Stimulated activated effector memory CD8-positive, alpha-beta T cell treated with anti-CD3 and anti-CD28 coated beads, Interleukin-12 subunit alpha, Interleukin-12 subunit beta, amount 100 ng/mL, for 72 hours (primary cell): ENCODE results near the gene TMEM135.

Experiments used
- ATAC-seq: fragments of 150-1000 bp; cut with Tn5 transposase; 2 replicates; pipeline ENCODE4 v1.10.0; 2021
- DNase-seq, 2 donors: peaks; one replicate each; pipeline ENCODE4 v3.0.0; 2021 to 2022; ENCODE audit warnings: low spot score in 2 of 2
- H3K27ac Mint-ChIP-seq: one replicate; pipeline ENCODE4 v1.8.0; 2022; ENCODE audit warnings: mild to moderate bottlenecking, mixed read lengths
- H3K36me3 Mint-ChIP-seq: one replicate; pipeline ENCODE4 v1.8.0; 2022; ENCODE audit warnings: mild to moderate bottlenecking, mixed read lengths
- H3K4me1 Mint-ChIP-seq: one replicate; pipeline ENCODE4 v1.8.0; 2022; ENCODE audit warnings: mixed read lengths
- H3K4me3 Mint-ChIP-seq: one replicate; pipeline ENCODE4 v1.8.0; 2022; ENCODE audit warnings: mild to moderate bottlenecking, mixed read lengths
- H3K9me3 Mint-ChIP-seq: one replicate; pipeline ENCODE4 v1.8.0; 2022; ENCODE audit warnings: mixed read lengths

TMEM135 gene

DNA sequence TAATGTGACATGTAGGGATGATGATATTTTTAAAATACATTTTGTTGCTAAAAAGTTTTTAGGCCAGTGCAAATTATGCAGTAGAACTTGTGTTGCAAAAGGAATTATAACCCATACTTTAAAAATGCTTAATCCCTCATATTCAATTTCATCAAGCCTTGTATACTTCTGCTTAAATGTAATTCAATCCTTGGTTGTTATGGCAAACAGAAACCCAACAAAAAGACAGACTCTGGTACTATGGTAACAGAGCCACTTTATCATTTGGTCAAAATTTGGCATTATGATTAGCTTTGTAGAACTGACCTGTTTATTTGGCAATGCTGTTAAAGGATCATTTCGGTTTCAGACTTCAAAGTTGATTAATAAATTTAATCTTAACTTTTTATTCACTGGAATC is 284.8 kb downstream of the TMEM135 start:
- Mint-ChIP-seq H3K4me3 (no peak overlapping the region), H3K9me3 (no peaks in the 10 kb centered on the region), H3K27ac (no peak overlapping the region), H3K36me3 (peaks cover 22% of the 10 kb centered on the region), H3K4me1 (no peaks in the 10 kb centered on the region)
- ATAC-seq (no peak), DNase-seq (no peak)

DNA sequence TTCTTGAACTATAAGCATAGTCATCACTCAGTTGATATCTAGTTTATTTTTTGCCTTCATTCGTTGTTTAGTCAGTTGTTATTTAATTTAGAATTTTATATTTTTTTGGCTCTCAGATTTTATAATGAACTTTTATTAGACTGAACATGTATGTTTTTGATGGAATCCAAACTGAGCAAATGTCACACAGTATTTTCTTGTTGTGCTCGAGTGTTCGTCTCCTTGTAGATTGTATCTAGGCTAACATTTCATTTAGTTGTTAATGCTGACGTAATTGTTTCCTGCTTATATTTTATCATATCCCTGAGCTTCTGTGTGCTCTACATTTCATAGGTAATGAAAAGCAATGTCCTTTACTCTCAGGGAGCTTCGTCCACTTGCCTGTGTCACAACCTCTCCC is 286.2 kb downstream of the TMEM135 start:
- ATAC-seq = no peak
- no peaks in the 10 kb centered on the region for H3K9me3 Mint-ChIP-seq
- DNase-seq = no peak
- no peaks in the 10 kb centered on the region for H3K4me1 Mint-ChIP-seq
- peaks cover 20% of the 10 kb centered on the region for H3K36me3 Mint-ChIP-seq
- no peak overlapping the region for H3K27ac Mint-ChIP-seq
- H3K4me3 Mint-ChIP-seq = no peak overlapping the region

DNA sequence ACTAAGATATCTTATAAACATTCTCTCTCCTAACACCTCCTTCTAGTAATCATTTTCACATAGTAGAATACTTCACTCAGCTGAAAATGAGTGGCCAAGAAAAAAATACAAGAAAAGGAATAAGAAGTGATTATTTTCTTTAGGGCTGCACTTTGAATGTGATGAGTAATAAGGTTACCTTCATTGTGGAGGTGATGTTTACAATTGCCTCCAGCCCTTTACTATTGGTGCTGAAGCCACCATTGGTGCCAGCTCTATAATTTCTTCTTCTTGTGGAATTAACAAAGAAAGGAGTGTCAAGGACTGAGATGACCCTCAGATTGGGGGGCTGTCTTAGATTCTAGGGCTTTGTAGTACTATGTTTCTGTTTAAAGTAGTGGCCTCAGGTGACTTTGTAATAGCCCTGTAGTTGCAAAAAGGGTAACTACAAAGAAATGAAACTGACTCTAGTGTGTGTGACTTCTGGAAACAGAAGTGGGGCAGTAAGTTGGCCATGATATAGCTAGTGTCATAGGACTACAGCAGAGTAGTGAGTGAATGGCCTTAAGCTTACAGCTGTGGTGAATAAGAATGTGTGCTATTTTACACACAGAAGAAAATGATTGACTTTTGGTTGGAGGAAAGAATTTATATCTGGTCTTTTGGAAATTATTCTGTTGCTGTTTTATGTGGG is 287.2 kb downstream of the TMEM135 start:
- no peak for ATAC-seq
- Mint-ChIP-seq H3K36me3 (peaks cover 9% of the 10 kb centered on the region), H3K9me3 (no peaks in the 10 kb centered on the region), H3K4me3 (no peak overlapping the region), H3K27ac (no peak overlapping the region), H3K4me1 (no peaks in the 10 kb centered on the region)
- DNase-seq = no peak

DNA sequence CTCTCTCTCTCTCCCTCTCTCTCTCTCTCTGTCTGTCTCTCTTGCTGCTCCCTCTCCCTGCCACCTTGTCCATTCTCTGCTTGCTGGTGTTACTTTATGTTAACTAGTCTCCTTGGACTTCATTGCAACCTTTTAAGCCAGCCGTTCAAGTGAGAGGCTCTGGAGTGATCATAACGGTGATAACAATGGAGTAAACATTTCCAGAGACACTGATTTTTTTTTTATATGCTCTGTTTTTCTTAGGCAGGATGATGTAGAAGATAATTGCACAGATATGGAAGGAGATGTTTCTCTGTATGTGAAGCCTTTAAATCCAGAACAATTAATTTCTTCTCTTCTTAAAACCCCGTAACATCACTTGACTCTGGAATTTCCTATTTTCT is 287.7 kb downstream of the TMEM135 start:
- no peak for ATAC-seq
- Mint-ChIP-seq H3K9me3 (no peaks in the 10 kb centered on the region), H3K36me3 (peaks cover 9% of the 10 kb centered on the region)

DNA sequence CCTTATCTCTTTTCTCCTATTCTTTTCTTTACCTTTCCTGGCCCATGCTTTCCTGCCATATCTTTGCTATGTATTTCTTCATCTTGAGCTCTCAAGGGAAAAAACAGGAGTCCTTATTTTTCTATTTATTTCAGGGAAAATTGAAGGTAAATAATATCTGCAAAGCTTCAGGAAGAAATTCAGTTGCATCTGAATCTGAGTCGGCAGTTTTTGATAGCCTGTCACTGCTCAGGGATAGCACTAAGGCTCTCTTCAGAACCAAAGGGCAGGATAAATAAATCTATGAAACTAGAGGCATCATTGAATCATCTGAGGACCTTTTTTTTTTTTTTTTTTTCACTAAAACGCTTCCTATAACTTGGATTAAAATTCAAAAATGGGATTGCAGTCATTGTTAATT is 288.9 kb downstream of the TMEM135 start:
- ATAC-seq (no peak), DNase-seq (no peak)
- Mint-ChIP-seq H3K27ac (no peak overlapping the region), H3K36me3 (peaks cover 5% of the 10 kb centered on the region), H3K9me3 (no peaks in the 10 kb centered on the region), H3K4me3 (no peak overlapping the region), H3K4me1 (no peaks in the 10 kb centered on the region)

More for the DNA sequence above, 287.7 kb downstream of the TMEM135 start:
- Mint-ChIP-seq H3K4me1 (no peaks in the 10 kb centered on the region), H3K27ac (no peak overlapping the region), H3K4me3 (no peak overlapping the region)
- DNase-seq = no peak

DNA sequence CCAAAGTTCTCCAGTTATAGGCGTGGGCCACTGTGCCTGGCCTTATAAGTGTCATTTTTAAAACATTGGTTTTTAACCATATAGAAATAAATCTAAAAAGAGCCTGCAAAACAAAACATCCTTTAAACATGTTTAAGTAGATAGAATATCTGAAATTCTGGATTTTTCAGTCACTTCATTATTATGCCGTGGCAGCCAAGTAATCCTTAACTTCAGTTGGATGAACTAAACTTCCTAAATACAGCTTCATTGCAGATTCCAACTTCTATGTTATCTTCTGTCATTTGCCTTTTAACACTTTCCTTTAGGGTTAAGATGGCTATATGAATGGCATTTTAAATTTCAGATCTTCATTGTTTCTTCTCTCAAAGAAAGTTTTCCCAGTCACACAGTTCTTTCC is 291.4 kb downstream of the TMEM135 start:
- ATAC-seq = no peak
- no peaks in the 10 kb centered on the region for H3K36me3 Mint-ChIP-seq

DNA sequence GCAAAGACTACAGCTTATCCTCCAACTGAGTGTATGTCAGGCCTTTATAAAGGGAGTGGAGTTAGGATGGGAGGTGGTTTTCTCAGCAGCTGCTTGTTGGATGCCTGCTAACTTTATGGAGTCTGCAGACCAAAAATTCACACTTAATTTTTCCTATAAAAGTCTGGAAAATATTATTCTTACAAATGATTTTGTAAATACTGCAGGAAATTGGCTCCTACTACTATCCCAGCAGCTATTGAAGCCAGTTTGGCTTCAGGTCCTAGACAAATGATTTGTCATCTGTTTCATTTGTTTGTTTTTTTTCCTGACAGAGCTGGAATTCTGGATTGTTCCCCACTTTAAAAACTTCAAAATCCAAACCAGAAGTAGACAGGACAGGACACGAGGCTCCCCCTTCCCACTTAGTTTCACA is 292.5 kb downstream of the TMEM135 start:
- no peaks in the 10 kb centered on the region for H3K4me1 Mint-ChIP-seq
- H3K4me3 Mint-ChIP-seq = no peak overlapping the region
- H3K27ac Mint-ChIP-seq = no peak overlapping the region
- no peaks in the 10 kb centered on the region for H3K36me3 Mint-ChIP-seq
- DNase-seq (no peak), ATAC-seq (no peak)
- H3K9me3 Mint-ChIP-seq = peaks cover 3% of the 10 kb centered on the region

More for the DNA sequence above, 291.4 kb downstream of the TMEM135 start:
- H3K4me1 Mint-ChIP-seq = no peaks in the 10 kb centered on the region
- H3K4me3 Mint-ChIP-seq = no peak overlapping the region
- H3K9me3 Mint-ChIP-seq = peaks cover 3% of the 10 kb centered on the region
- H3K27ac Mint-ChIP-seq = no peak overlapping the region
- DNase-seq = no peak

DNA sequence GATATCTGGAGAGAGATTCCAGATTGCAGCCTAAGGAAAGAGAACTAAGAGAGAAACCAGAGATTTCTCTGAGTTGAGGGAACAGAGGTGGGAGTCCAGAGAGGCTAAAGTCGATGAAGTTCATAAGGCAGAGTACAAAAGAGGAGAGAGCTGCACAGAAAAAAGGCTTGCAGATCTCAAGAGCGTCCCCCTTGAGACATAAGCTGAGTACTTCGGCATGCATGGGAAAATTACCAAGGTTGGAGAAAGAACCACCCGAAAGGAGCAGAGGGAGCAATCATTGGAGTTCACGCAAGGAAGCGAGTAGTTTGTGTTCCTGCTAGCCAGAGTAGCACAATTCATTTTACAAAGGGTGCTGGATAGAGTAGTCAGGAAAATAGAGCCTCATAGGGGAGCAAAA is 293.5 kb downstream of the TMEM135 start:
- ATAC-seq (no peak), DNase-seq (no peak)
- Mint-ChIP-seq H3K27ac (no peak overlapping the region), H3K4me1 (no peaks in the 10 kb centered on the region), H3K36me3 (no peaks in the 10 kb centered on the region), H3K4me3 (no peak overlapping the region), H3K9me3 (peaks cover 3% of the 10 kb centered on the region)

DNA sequence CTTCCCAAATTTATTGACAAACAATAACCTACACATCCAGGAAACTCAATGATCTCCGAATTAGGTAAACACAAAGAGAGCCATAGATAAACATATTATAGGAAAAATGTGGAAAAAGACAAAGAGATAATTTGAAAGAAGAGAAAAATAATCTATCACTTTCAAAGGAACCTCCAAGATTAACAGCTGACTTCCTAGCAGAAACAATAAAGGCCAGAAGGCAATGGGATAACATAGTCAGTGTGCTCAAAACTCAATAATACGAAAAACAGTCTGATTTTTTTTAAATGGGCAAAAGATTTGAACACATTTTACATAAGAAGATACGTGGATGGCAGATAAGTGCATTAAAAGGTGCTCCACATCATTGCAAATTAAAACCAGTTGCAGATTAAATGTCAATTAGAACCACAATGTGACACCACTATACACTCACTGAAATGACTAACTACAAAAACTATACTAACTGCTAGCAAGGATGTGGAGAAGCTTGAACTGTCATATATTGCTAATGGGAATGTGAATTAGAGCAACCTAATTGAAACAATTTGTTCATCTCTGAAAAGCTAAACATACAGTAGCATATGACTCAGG is 300.4 kb downstream of the TMEM135 start:
- Mint-ChIP-seq H3K36me3 (no peaks in the 10 kb centered on the region), H3K9me3 (peaks cover 12% of the 10 kb centered on the region), H3K4me3 (no peak overlapping the region), H3K27ac (no peak overlapping the region), H3K4me1 (no peaks in the 10 kb centered on the region)
- DNase-seq (no peak), ATAC-seq (no peak)

DNA sequence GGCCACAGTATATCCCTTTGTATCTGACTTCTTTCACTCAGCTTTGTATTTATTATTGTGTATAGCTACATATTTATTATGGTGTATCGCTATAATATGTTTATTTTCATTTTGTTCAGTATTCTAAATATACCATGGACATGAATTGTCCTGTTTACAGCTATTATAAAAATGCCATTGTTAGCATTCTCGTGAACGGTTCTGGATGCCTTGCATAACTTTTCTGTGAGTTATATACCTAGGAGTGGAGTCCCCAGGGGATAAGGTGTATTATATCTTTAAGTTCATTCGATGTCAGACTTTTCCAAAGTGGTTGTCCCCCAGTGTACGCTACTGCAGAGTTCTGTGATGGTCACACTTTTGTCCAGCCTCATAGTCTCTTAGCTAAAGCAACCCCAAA is 301.7 kb downstream of the TMEM135 start:
- DNase-seq = no peak
- H3K4me3 Mint-ChIP-seq = no peak overlapping the region
- H3K27ac Mint-ChIP-seq = no peak overlapping the region
- H3K9me3 Mint-ChIP-seq = peaks cover 11% of the 10 kb centered on the region
- H3K4me1 Mint-ChIP-seq = no peaks in the 10 kb centered on the region
- H3K36me3 Mint-ChIP-seq = no peaks in the 10 kb centered on the region
- ATAC-seq = no peak

DNA sequence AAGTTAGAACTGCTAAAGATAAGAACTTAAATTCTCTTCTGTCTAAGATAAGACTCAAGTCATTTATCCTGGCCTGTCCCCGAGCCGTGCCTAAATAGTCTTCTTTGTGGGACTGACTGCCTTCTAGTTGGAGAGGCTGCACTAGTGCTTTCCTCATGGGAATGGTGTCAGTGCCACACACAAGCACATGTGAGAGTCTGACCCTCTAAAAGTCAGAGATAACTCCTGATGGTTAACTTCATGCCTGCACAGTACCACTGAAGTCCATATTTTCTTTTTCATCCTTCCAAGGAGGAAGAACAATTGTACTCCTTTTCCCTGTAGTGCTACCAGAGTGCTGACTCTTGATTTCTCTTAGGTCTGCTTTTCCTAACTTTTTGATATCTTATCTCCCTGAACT is 309.7 kb downstream of the TMEM135 start:
- DNase-seq = no peak
- Mint-ChIP-seq H3K9me3 (no peaks in the 10 kb centered on the region), H3K36me3 (no peaks in the 10 kb centered on the region), H3K27ac (no peak overlapping the region), H3K4me1 (peaks cover 2% of the 10 kb centered on the region), H3K4me3 (no peak overlapping the region)
- no peak for ATAC-seq

DNA sequence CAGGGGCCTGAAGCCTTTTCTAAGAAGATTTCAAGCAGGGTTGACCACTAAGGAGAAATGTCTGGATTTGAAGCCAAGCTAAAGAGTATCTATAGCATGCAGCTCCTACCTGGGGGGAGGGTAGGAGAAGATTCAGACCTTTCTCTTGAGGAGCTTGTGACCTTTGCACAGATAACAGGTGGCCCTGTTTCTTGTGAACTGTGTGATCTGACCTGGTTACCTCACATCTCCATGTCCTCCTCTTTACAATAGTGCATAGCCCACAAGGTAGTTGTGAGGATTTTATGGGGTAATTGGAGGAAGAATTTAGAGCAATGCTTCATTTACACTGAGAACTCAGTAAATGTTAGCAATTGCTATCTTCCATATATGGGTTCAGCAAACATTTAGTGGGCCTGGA is 310.1 kb downstream of the TMEM135 start:
- Mint-ChIP-seq H3K9me3 (no peaks in the 10 kb centered on the region), H3K4me1 (peaks cover 6% of the 10 kb centered on the region), H3K36me3 (no peaks in the 10 kb centered on the region), H3K4me3 (no peak overlapping the region), H3K27ac (no peak overlapping the region)
- DNase-seq (no peak), ATAC-seq (no peak)

DNA sequence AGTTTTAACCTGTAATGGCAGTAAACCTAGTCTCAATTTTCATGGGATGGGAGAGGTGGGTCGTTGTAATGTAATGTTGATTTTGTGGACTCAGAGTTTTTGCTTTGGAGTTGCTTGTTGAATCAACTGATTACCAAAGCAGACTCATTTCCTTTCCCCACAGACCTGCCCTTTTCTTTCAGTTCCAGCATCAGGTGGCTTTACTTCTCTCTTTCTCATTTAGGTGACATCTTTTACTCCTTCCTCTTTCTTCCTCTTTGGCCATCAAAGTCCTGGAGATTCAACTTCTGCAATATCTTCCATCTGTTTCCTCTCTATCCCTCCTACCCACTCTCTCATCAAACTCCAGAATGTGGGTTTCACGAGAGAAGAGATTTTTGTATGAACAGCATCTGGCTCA is 313.9 kb downstream of the TMEM135 start:
- H3K4me1 Mint-ChIP-seq = peaks cover 15% of the 10 kb centered on the region
- H3K4me3 Mint-ChIP-seq = no peak overlapping the region
- H3K9me3 Mint-ChIP-seq = no peaks in the 10 kb centered on the region
- no peaks in the 10 kb centered on the region for H3K36me3 Mint-ChIP-seq
- ATAC-seq (no peak), DNase-seq (no peak)
- H3K27ac Mint-ChIP-seq = no peak overlapping the region

DNA sequence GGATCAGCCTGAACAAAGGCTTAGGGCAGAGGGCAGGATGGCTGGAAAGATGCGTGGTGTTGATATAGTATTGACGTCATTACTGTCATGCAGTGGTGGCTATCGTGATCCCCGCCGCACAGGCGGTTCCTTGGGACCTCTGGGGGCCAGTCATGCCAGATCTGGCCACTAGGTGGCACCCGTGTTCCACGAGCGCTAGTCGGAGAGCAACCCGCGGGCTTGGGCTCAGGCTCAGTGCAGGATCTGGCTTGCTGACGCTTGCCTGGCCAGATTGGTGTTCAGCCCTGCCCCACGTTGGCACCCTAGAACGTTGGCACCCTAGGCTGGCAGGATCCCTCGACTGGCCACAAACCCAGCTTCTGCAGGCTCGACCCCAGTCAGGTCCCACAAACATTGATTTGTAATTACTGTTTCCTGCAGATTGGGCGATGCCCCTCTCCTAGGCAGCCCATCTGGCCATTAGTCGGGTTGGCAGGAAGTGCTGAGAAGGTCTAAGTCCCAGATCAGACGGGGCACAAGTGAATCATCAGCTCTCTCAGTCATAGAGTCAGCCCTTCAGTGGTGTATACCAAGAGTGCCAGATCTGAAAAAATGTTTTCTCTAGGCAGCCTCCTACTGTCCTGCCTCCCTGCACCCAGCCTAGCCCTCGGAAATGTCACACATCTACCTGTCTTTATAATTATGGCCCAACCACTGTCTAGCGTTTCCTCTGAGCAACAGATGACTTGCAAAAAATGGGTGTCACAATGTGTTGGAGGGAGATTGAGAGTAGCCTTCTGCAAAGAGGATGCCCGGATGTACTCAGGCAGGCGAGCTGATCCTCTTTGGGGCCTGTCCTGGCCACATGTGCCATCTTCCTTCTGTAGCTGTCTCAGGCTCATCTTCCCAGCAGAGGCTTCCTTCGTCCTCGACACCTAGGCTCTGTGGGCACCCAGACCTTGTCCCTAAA is 315.3 kb downstream of the TMEM135 start:
- H3K36me3 Mint-ChIP-seq = no peaks in the 10 kb centered on the region
- no peak overlapping the region for H3K27ac Mint-ChIP-seq
- H3K4me3 Mint-ChIP-seq = peak overlapping the region; percentile 8
- DNase-seq (peak; percentile 90 to 94), ATAC-seq (peak; percentile 92)
- no peaks in the 10 kb centered on the region for H3K9me3 Mint-ChIP-seq
- H3K4me1 Mint-ChIP-seq = peaks cover 15% of the 10 kb centered on the region

DNA sequence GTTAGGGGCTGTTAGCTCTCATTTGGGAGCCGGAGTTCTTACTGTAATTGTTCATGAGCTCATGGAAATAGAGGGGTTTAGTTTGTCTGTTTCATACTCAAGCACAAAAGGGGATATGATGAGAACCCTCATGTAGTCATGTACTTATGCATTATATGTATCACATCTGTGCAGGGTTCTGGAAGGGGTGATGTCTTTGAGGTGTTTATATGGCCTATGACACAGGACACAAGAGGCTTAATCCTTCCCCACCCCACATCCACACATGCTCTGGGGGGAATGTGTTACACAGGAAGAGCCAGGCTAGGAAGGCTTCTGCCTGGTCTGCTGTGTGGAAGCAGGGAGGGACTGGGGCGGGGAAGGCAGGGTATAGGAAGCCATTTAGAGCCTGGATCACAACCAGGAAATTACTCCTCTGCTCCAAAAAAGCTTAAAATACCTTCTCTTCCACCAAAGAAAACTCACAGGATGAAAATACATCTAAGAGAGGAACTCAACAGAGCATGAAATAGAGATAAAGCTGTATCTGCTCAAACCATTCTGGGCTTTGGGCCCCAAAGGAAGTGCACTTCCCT is 316.1 kb downstream of the TMEM135 start:
- Mint-ChIP-seq H3K27ac (no peak overlapping the region), H3K36me3 (no peaks in the 10 kb centered on the region), H3K9me3 (no peaks in the 10 kb centered on the region), H3K4me1 (peaks cover 15% of the 10 kb centered on the region), H3K4me3 (no peak overlapping the region)
- DNase-seq (no peak), ATAC-seq (no peak)
